ENCODE results near the gene ATP1B3. TPM values are rescaled to one million over a fixed set of nuclear protein-coding genes. Genes with fewer than 3 reads are reported as not detected.

The ATP1B3 gene
- total and polyA plus RNA-seq, 10 of the 15 experiments (the other 5 are each of a cell fraction or from before 2014, with no cell fraction given) = 41.4 to 200 (median 94.0) TPM

GRCh38 chr3:141941093-141941492, 64.7 kb downstream of the ATP1B3 start:
- Histone ChIP-seq H3K27me3 (replicated peaks in 1 of 2; ENCODE audit: control insufficient read depth in 2 of 2, insufficient read depth in 2 of 2, low read length in 1 of 2) (no peaks in the 10 kb centered on the region), H2AFZ (ENCODE audit: control insufficient read depth, low read depth, low read length) (no peak overlapping the region), H4K20me1 (ENCODE audit: control insufficient read depth, insufficient read depth) (no peaks in the 10 kb centered on the region), H3K4me2 (ENCODE audit: control insufficient read depth, insufficient read depth) (no peak overlapping the region), H3K9me3 (replicated peaks; ENCODE audit: control insufficient read depth, insufficient read depth, low read length) (no peaks in the 10 kb centered on the region), H3K4me3 (no peak overlapping the region), H3K9ac (ENCODE audit: control insufficient read depth, insufficient read depth, low read length) (no peak overlapping the region), H3K4me1 (ENCODE audit: control insufficient read depth, insufficient read depth, low read length) (no peaks in the 10 kb centered on the region), H3K79me2 (ENCODE audit: control insufficient read depth, insufficient read depth, low read length) (no peaks in the 10 kb centered on the region), H3K27ac (ENCODE audit: control insufficient read depth, insufficient read depth) (no peak overlapping the region), H3K36me3 (ENCODE audit: control insufficient read depth in 2 of 2, insufficient read depth in 2 of 2, low read length in 1 of 2) (no peaks in the 10 kb centered on the region)
- ChIA-PET CTCF (no interaction called here), RAD21 (ENCODE audit: unreplicated experiment) (no interaction called here), POLR2A (no interaction called here), SMC1A (ENCODE audit: uncharacterized antibody, unreplicated experiment) (no interaction called here)
- in situ Hi-C loops (cut with MboI) (no loop called here), intact Hi-C loops (cut with micrococcal nuclease; ENCODE audit: unreplicated experiment) (no loop called here)
- DNase-seq (ENCODE audit: low read depth, low spot score) (no peak), FAIRE-seq (no peak), ATAC-seq (no peak)
- no peak for TF ChIP-seq SREBF2 (IDR thresholded peaks at IDR 0.05; ENCODE audit: low read length)
- no peak for TF ChIP-seq POU2F2 (IDR thresholded peaks at IDR 0.05; ENCODE audit: borderline replicate concordance, low read depth, low read length)
- no peak for TF ChIP-seq FOS (IDR thresholded peaks at IDR 0.05; ENCODE audit: borderline replicate concordance, extremely low read depth, insufficient read length)
- TF ChIP-seq DPF2 (IDR thresholded peaks at IDR 0.05) = no peak
- TF ChIP-seq GATAD2B (conservative IDR thresholded peaks at IDR 0.05; ENCODE audit: low read depth) = no peak
- no peak for TF ChIP-seq SREBF1 (IDR thresholded peaks at IDR 0.05; ENCODE audit: low read length)
- TF ChIP-seq CREB1 (IDR thresholded peaks at IDR 0.05; ENCODE audit: low read depth) = no peak
- TF ChIP-seq BCLAF1 (IDR thresholded peaks at IDR 0.05) = no peak
- TF ChIP-seq IRF5 (IDR thresholded peaks at IDR 0.05; ENCODE audit: borderline replicate concordance) = no peak
- no peak for TF ChIP-seq PML (IDR thresholded peaks at IDR 0.05; ENCODE audit: low read length)
- TF ChIP-seq CBX3 (IDR thresholded peaks at IDR 0.05; ENCODE audit: borderline replicate concordance, low read depth) = no peak
- no TSS peak for BruUV-seq (replicated peaks)
- 63% methylated on average over 8 of the region's 8 CpGs for WGBS (ENCODE audit: insufficient coverage, insufficient replicate concordance, low lambda C conversion rate, missing lambda C conversion rate)

All from GM12878 (cell line).